Bone marrow (tissue), 2 donors: ENCODE measurements around the gene FOXRED2.
"Not testable (repeated sequence)": the region's sequence is repeated elsewhere in the genome, so short reads cannot be mapped to it uniquely, and the experiment has no call there.

ENCODE experiments used
- DNase-seq, 2 donors: peaks; one replicate each; lab custom pipeline; 2025; lab: John Stamatoyannopoulos, UW

Gene FOXRED2

DNA sequence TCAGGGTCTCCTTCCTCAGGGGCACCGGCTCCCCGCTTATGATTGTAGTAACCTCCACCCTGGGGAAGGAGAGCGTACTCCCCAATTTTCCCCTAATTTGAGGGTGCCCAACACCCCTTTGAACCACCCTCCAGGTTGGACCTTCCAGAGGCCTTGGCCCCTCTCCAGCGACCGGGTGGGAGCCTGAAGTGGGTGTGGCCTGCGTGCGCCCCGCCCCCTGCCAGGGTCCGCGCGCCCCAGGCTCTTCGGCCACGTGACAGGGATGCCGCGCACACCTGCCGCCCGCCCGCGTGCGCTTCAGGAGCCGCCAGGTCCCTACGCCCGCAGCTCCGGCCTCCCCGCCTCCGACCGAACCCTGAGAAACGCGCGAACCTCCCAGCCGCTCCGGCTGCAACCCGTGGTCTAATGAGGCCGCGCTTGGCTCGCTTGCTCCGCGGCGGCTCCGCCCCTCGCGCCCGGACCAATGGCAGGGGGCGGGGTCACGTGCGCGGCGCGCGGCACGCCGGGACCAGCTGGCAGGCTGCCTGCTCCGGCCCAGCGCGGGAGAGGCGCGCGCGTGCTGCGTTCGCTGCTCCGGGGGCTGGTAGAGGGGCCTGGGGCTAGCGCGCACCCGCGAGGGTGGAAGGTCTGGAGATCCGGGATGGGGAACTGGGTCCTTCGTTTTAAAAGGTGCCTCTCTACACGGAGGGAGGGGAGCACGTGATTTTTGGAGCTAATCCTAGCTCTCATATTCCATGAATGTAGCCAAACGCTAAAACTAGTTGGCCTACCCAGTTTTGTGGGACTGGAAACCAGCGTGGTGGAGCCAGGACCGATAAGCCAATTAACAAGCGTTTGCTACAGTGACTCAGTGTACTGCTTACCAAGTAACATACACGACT lies at the start of gene FOXRED2:
Gene FOXRED2 (minus strand): TSS at position 404 of the 881 bp plus-strand sequence. CDS start 618 bp downstream, outside the sequence.
- peak; percentile 46 to 48 for DNase-seq

DNA sequence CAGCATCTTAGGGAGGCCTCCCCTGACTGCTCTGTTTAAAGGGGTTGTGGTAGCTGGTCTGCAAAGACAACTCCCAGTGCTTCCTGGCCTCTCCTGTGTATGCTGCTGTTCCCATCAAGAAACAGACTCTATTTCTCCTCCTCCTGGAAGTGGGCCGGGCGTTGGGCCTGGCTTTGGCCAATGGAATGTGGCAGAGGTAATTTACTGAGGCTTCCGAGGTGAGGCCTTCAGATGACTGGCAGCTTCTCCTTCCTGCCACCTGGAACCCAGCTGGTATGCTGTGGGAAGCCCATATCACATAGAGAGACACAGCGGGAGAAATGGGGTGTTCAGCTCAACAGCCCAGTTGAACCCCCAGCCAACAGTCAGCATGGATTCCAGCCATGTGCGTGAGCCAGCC lies 47.3 kb upstream of the FOXRED2 start:
- no peak for DNase-seq

GRCh38 chr22:36552289-36552688 lies 45.4 kb upstream of the FOXRED2 start:
- DNase-seq: peak in 1 of 2 donors; percentile 64

- DNase-seq: no peak
Measured at GRCh38 chr22:36550701-36551495, 44.1 kb upstream of the FOXRED2 start.

GRCh38 chr22:36549033-36549432 lies 42.2 kb upstream of the FOXRED2 start:
- no peak for DNase-seq

GRCh38 chr22:36548606-36549005 lies 41.8 kb upstream of the FOXRED2 start:
- no peak for DNase-seq

DNA sequence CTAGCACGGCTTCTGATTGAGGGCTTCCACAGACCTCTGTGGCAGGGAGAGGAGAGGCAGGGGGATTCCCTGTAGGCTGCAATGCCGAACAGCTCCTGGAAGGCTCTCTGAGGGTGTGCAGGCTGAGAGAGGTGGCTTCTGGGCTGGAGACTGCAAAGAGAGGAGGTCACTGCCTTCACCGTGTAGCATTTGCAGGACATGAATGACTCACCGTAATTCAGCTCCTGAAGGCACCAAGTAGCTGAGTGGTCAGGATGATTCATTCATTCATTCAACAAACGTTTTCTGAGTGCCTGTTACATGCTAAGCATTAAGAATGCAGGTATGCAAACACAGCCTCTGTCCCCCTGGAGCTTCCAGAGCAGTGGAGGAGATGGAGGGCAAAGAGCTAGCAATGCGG lies 40.1 kb upstream of the FOXRED2 start:
- no peak for DNase-seq

GRCh38 chr22:36546092-36546804 lies 39.4 kb upstream of the FOXRED2 start:
- DNase-seq: peak in 1 of 2 donors; percentile 59

DNA sequence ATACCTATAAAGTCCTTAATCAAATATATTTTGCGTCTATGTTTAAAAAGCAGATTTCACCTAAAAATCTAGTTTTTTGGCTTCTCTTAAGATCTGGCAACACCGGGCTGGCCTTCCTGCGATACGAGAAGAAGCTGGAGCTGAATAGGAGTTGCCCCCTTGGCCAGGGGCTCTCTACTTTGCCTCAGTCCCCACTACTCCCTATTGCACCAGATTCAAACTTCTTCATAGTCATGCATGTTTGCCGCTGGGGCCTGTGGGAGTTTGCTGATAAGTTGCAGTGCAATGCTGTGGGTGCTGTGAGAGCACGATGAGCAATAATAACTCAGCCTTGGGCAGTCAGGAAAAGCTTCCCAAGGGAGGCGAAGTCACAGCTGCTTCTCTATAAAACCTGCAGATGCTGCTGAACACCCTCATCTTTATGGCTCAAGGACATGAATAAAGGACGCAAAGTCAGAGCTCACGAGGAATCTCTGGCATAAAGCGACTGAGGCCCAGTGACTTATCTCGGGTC lies 37.3 kb upstream of the FOXRED2 start:
- no peak for DNase-seq

GRCh38 chr22:36541831-36542411 lies 35.1 kb upstream of the FOXRED2 start:
- DNase-seq: no peak

- no peak for DNase-seq
Measured at GRCh38 chr22:36540867-36541642, 34.2 kb upstream of the FOXRED2 start.

DNA sequence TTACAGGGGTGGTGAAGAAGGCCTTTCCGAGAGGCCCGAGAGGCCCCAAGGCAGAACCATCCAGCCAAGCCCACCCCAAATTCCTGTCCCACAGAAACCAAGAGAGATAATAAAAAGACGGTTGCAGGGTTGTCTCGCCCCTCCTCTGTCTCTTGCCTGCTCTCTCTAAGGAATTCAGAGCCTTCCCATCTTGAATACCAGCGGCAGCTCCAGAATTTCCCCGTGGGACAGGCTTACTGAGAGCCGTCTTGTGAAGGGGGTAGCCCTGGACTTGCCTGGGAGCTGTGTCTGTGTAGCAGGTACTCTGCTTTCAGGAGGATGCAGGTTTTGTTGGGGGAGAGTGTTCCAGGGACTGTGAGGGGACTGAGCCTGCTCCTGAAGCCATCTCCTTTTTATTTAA lies 31.7 kb upstream of the FOXRED2 start:
- DNase-seq: no peak

GRCh38 chr22:36536717-36537116 lies 29.9 kb upstream of the FOXRED2 start:
- DNase-seq: no peak

- not testable (repeated sequence) for DNase-seq
Measured at GRCh38 chr22:36533320-36533719, 26.5 kb upstream of the FOXRED2 start.

GRCh38 chr22:36532466-36532865 lies 25.6 kb upstream of the FOXRED2 start:
- no peak for DNase-seq

- DNase-seq: peak; percentile 94 to 100
Measured at GRCh38 chr22:36528795-36529751, 22.2 kb upstream of the FOXRED2 start, which contains the start of gene EIF3D. Gene EIF3D (minus strand): TSS chr22:36529166. CDS start chr22:36526121, 3,045 bp downstream.

GRCh38 chr22:36528341-36528740 lies 21.5 kb upstream of the FOXRED2 start:
- DNase-seq: no peak

- no peak for DNase-seq
Measured at GRCh38 chr22:36522662-36523061, 15.8 kb upstream of the FOXRED2 start.

- no peak for DNase-seq
Measured at GRCh38 chr22:36520423-36520822, 13.6 kb upstream of the FOXRED2 start.

DNA sequence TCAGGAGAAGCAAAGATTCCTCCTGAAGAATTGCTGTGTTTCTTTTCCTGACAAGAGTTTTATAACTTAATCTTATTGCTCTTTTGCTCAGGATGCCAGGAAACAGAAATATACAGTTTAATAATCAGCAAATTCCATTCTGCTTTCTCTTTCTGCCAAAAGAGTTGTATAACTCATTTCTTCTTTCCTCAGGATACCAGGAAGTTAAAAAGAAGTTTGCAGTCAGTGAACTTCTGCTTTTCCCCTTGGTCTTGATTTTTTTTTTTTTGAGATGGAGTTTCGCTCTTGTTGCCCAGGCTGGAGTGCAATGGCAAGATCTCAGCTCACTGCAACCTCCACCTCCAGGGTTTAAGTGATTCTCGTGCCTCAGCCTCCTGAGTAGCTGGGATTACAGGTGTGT lies 13.1 kb upstream of the FOXRED2 start:
- peak in 1 of 2 donors; percentile 43 for DNase-seq
